Endothelial cell of umbilical vein (primary cell): ENCODE measurements around the gene IBA57. TPM values are rescaled to one million over a fixed set of nuclear protein-coding genes. Genes with fewer than 3 reads are reported as not detected.

Experiments used
- BruUV-seq: library from RNA; stranded (reverse); fragments of 400-500 nt; replicated peaks from 2 replicates; lab custom pipeline; 2021; lab: Mats Ljungman, UMichigan
- CTCF ChIA-PET: fragments of 300-600, 350-600 bp; sonication (Branson Sonifier 250); formaldehyde crosslinking; loops from one replicate; lab custom pipeline; 2021; ENCODE audit warnings: antibody characterized with exemption, inconsistent platforms; lab: Charles Lee
- POLR2A ChIA-PET: fragments of 300-600, 350-600 bp; sonication (Branson Sonifier 250); formaldehyde crosslinking; loops from one replicate; lab custom pipeline; 2021; ENCODE audit warnings: antibody characterized with exemption, inconsistent platforms; lab: Charles Lee
- DNase-seq: peaks from one replicate; pipeline ENCODE4 v3.0.0-alpha.2; 2011; ENCODE audit warnings: low read depth, low spot score
- FAIRE-seq: peaks from 2 replicates; lab custom pipeline; 2011; peaks lifted over from hg19 to GRCh38; lab: Jason Lieb, UNC
- H2AFZ ChIP-seq: 2 replicates; pipeline ENCODE4 v1.6.0; 2012; ENCODE audit warnings: low read depth, low read length, control low read depth, inconsistent platforms
- H3K27ac ChIP-seq: 2 replicates; pipeline ENCODE4 v1.5.1; 2011; ENCODE audit warnings: low read depth, mild to moderate bottlenecking, control low read depth, low read length, moderate library complexity; ENCODE audit not compliant: insufficient read depth
- H3K27me3 ChIP-seq, 2 experiments: 2 replicates each; pipeline versions ENCODE4 v1.6.0 to v1.6.1; 2011; ENCODE audit warnings: low read length in 2 of 2, mixed read lengths in 1 of 2; ENCODE audit not compliant: control insufficient read depth in 2 of 2, insufficient read depth in 2 of 2
- H3K36me3 ChIP-seq, 2 experiments: 2 replicates in 1 of 2; 3 replicates in 1 of 2; pipeline ENCODE4 v1.5.1; 2011; ENCODE audit warnings: low read length in 2 of 2, mild to moderate bottlenecking in 1 of 2, moderate library complexity in 1 of 2; ENCODE audit not compliant: control insufficient read depth in 2 of 2, insufficient read depth in 2 of 2; ENCODE audit errors: extremely low read depth in 1 of 2
- H3K4me1 ChIP-seq: 3 replicates; pipeline ENCODE4 v1.5.1; 2011; ENCODE audit warnings: mild to moderate bottlenecking, low read length; ENCODE audit not compliant: control insufficient read depth, insufficient read depth; ENCODE audit errors: extremely low read depth
- H3K4me2 ChIP-seq: 2 replicates; pipeline ENCODE4 v1.6.1; 2011; ENCODE audit warnings: low read length, control low read depth, mixed read lengths; ENCODE audit not compliant: insufficient read depth
- H3K4me3 ChIP-seq, 3 experiments: fragments of 200-600 bp in 1 of 3; sonication (generic), shearing (Covaris generic) in 1 of 3; replicated peaks in 1 of 3; 2 replicates each; pipeline ENCODE4 v1.5.1; 2011 to 2016; ENCODE audit warnings: control low read depth in 3 of 3, low read length in 3 of 3, mild to moderate bottlenecking in 2 of 3, inconsistent platforms in 1 of 3, low read depth in 1 of 3, moderate library complexity in 1 of 3; ENCODE audit not compliant: insufficient read depth in 1 of 3
- H3K79me2 ChIP-seq: 2 replicates; pipeline ENCODE4 v1.6.0; 2012; ENCODE audit warnings: low read length, inconsistent platforms; ENCODE audit not compliant: control insufficient read depth, insufficient read depth
- H3K9ac ChIP-seq: replicated peaks from 2 replicates; pipeline ENCODE3; 2011; ENCODE audit warnings: low read length, control low read depth; ENCODE audit not compliant: insufficient read depth; ENCODE audit errors: extremely low read depth
- H3K9me1 ChIP-seq: replicated peaks from 3 replicates; pipeline ENCODE4 v1.6.0; 2011; ENCODE audit warnings: mild to moderate bottlenecking, low read length; ENCODE audit not compliant: control insufficient read depth, insufficient read depth; ENCODE audit errors: extremely low read depth
- H3K9me3 ChIP-seq: replicated peaks from 2 replicates; pipeline ENCODE4 v1.5.1; 2012; ENCODE audit warnings: low read length, inconsistent platforms; ENCODE audit not compliant: control insufficient read depth, insufficient read depth
- H4K20me1 ChIP-seq: replicated peaks from 2 replicates; pipeline ENCODE3; 2011; ENCODE audit warnings: mild to moderate bottlenecking, low read length; ENCODE audit not compliant: control insufficient read depth, insufficient read depth; ENCODE audit errors: extremely low read depth
- FOS ChIP-seq: IDR thresholded peaks from 2 replicates; pipeline ENCODE4 v1.6.1; 2011; ENCODE audit warnings: mild to moderate bottlenecking, low read length, moderate library complexity, borderline replicate concordance; ENCODE audit not compliant: insufficient read depth
- GATA2 ChIP-seq: IDR thresholded peaks from 2 replicates; pipeline ENCODE4 v1.7.0; 2011; ENCODE audit warnings: low read depth, mild to moderate bottlenecking, moderate library complexity, mixed read lengths, low read length; ENCODE audit not compliant: insufficient read length, insufficient read depth
- JUN ChIP-seq: IDR thresholded peaks from 2 replicates; pipeline ENCODE4 v1.6.1; 2011; ENCODE audit warnings: borderline replicate concordance, low read depth; ENCODE audit not compliant: insufficient read length, insufficient read depth
- MYC ChIP-seq: IDR thresholded peaks from one replicate; pipeline ENCODE4 v1.6.1; 2011; ENCODE audit warnings: mild to moderate bottlenecking, low read depth, low read length
- POLR2AphosphoS5 ChIP-seq: IDR thresholded peaks from 2 replicates; pipeline ENCODE4 v1.6.1; 2012; ENCODE audit warnings: low read depth, mild to moderate bottlenecking, control low read depth, low read length, moderate library complexity; ENCODE audit not compliant: insufficient read depth
- dilution Hi-C: fragments of 300-500 bp; cut with MboI; formaldehyde crosslinking; loops from one replicate; pipeline ENCODE4 v1.15.0; 2019; ENCODE audit warnings: low sequenced_read_pairs; ENCODE audit not compliant: extremely low pct_ligation_motif_present
- intact Hi-C: fragments of 100-400 bp; cut with micrococcal nuclease; formaldehyde crosslinking; loops from one replicate; pipeline ENCODE4 v1.10.0; 2022
- polyA plus RNA-seq, 4 experiments: library from polyadenylated mRNA; depleted of rRNA in 3 of 4; stranded (reverse) in 3 of 4; unstranded in 1 of 4; fragments of >200 nt; gene quantifications; 2 replicates each; pipeline versions ENCODE4 v1.2.1 to v1.2.3, GENCODE V29; 2011 to 2012; ENCODE audit warnings: missing spikeins in 1 of 4
- total RNA-seq: library from RNA; stranded (reverse); gene quantifications from 2 replicates; pipeline ENCODE4 v1.2.3, GENCODE V29; 2021
- TF ChIP-seq, protein P1 (sequence below), 2 donors: IDR thresholded peaks; 1 replicate in 1 of 2; 2 replicates in 1 of 2; pipeline ENCODE4 v1.5.1; 2011; ENCODE audit warnings: low read length in 2 of 2, mild to moderate bottlenecking in 2 of 2, moderate library complexity in 2 of 2, control low read depth in 1 of 2, inconsistent platforms in 1 of 2, low read depth in 1 of 2; ENCODE audit not compliant: insufficient read depth in 1 of 2; ENCODE audit errors: extremely low read depth in 1 of 2
- TF ChIP-seq, protein P2 (sequence below): IDR thresholded peaks from 2 replicates; pipeline ENCODE4 v1.6.1; 2011; ENCODE audit not compliant: insufficient read depth, insufficient read length

Gene IBA57
- total and polyA plus RNA-seq, 2 donors (not counting 3 experiments of a cell fraction or from before 2014, with no cell fraction given): 3.4 to 7.7 TPM

DNA sequence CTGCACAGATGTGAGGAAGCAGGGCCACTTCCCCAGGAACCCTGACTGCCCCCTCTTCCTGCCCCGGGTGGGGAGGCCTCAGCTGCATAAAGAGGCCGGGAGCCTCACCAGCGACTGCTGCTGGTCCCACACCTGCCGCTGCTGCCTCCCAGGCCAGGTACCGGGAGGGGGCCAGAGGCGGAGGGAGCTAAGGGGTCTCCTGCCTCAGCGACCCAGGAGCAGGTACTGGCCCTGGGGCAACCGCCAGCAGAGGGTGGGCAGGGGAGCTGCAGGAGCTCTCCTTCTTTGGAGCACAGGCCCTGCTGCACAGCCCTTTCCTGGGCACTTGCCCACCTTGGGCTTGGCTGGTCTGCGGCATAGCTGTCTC is 9.1 kb upstream of the IBA57 start:
- no peaks in the 10 kb centered on the region for H3K27me3 ChIP-seq
- FAIRE-seq: no peak
- H2AFZ ChIP-seq: no peak overlapping the region
- DNase-seq: no peak
- H3K4me2 ChIP-seq: no peak overlapping the region
- H3K9me3 ChIP-seq: no peaks in the 10 kb centered on the region
- TF ChIP-seq, protein P1, sequence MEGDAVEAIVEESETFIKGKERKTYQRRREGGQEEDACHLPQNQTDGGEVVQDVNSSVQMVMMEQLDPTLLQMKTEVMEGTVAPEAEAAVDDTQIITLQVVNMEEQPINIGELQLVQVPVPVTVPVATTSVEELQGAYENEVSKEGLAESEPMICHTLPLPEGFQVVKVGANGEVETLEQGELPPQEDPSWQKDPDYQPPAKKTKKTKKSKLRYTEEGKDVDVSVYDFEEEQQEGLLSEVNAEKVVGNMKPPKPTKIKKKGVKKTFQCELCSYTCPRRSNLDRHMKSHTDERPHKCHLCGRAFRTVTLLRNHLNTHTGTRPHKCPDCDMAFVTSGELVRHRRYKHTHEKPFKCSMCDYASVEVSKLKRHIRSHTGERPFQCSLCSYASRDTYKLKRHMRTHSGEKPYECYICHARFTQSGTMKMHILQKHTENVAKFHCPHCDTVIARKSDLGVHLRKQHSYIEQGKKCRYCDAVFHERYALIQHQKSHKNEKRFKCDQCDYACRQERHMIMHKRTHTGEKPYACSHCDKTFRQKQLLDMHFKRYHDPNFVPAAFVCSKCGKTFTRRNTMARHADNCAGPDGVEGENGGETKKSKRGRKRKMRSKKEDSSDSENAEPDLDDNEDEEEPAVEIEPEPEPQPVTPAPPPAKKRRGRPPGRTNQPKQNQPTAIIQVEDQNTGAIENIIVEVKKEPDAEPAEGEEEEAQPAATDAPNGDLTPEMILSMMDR (IDR thresholded peaks at IDR 0.05; ENCODE audit: extremely low read depth in 1 of 2, insufficient read depth in 1 of 2, low read depth in 1 of 2, low read length in 2 of 2): no peak
- TF ChIP-seq POLR2AphosphoS5 (no peak), GATA2 (no peak), MYC (no peak), JUN (no peak), FOS (no peak)
- TF ChIP-seq, protein P2, sequence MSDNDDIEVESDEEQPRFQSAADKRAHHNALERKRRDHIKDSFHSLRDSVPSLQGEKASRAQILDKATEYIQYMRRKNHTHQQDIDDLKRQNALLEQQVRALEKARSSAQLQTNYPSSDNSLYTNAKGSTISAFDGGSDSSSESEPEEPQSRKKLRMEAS: no peak
- H3K79me2 ChIP-seq: no peaks in the 10 kb centered on the region
- no TSS peak for BruUV-seq
- H3K4me3 ChIP-seq: no peak overlapping the region
- intact Hi-C loops (no loop called here), dilution Hi-C loops (no loop called here)
- H3K9ac ChIP-seq: no peak overlapping the region
- H4K20me1 ChIP-seq: no peaks in the 10 kb centered on the region
- no peak overlapping the region for H3K27ac ChIP-seq
- no peaks in the 10 kb centered on the region for H3K36me3 ChIP-seq
- ChIA-PET POLR2A (no interaction called here), CTCF (interaction anchor here (1.0 to 1.1 kb wide), 2 partner anchors 9 to 157 kb away, joined by 3 read pairs; partner anchors contain the start of gene IBA57)
- H3K4me1 ChIP-seq: no peaks in the 10 kb centered on the region
- H3K9me1 ChIP-seq: no peaks in the 10 kb centered on the region
